ENCODE data around the gene DNAAF3.

The DNAAF3 gene

DNA sequence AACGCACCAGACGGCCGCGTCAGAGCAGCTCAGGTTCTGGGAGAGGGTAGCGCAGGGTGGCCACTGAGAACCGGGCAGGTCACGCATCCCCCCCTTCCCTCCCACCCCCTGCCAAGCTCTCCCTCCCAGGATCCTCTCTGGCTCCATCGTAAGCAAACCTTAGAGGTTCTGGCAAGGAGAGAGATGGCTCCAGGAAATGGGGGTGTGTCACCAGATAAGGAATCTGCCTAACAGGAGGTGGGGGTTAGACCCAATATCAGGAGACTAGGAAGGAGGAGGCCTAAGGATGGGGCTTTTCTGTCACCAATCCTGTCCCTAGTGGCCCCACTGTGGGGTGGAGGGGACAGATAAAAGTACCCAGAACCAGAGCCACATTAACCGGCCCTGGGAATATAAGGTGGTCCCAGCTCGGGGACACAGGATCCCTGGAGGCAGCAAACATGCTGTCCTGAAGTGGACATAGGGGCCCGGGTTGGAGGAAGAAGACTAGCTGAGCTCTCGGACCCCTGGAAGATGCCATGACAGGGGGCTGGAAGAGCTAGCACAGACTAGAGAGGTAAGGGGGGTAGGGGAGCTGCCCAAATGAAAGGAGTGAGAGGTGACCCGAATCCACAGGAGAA, 50.9 kb downstream of the DNAAF3 start:
- DNase-seq = no peak

DNA sequence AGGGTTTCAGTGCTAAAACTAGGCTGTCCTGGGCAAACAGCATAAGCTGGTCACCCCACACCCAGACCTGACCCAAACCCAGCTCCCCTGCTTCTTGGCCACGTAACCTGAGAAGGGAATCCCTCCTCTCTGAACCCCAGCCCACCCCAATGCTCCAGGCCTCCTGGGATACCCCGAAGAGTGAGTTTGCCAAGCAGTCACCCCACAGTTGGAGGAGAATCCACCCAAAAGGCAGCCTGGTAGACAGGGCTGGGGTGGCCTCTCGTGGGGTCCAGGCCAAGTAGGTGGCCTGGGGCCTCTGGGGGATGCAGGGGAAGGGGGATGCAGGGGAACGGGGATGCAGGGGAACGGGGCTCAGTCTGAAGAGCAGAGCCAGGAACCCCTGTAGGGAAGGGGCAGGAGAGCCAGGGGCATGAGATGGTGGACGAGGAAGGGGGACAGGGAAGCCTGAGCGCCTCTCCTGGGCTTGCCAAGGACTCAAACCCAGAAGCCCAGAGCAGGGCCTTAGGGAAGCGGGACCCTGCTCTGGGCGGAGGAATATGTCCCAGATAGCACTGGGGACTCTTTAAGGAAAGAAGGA, 51.8 kb downstream of the DNAAF3 start:
- DNase-seq = no peak

DNA sequence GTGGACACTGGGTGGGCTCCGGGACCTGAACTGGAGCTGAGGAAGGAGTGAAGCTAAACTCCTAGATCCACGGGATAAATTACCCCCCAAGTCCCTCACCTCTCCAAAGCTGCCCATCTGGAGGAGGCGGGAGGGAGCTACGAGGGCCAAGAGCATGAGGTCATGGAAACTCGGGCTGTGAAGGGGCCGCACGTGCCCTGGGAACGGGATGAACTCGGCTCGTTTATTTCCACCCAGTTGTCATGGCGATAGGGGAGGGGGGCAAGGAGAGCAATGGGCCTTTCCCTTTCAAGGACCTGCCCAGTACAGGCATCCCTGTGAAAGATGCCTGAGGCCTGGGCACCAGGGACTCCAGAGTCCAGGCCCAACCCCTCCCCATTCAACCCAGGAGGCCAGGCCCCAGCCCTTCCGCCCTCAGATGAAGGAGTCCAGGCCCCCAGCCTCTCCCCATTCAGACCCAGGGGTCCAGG, 52.8 kb downstream of the DNAAF3 start:
- DNase-seq = no peak

DNA sequence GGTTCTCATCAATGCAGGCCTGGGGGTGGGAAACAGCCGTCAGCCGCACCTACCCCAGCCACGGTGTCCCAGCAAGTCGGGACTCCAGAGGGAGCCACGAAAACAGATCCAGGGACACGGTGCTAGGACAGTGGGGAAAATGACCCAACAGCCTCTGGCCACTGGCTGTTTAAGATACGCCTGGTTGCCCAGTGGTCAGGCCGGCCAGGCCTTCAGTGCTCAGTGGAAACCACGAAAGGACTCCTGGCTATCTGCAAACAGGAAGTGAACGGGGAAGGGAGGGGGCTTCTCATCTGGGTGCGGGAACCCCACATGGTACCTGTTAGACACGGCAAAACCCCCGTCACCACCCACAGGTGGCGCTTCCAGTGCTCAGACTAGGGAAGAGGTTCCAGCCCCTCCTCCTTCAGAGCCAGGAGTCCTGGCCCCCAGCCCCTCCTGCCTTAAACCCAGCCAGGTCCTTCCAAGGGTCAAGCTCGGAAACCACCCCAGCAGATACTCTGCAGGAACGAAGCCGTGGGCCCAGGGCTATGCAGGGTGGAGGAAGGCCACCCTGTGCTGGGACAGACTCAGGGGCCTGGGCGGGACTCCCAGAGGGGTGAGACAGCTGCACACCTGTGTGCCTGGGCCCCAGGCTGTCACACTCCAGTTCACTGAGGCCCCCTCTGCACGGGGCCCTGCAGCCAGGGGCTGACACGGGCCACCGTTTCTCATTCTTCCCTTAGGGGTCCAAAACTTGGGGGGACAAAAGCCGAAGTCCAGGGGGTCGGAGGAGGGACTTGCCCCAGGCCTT, 53.4 kb downstream of the DNAAF3 start:
- no peak for DNase-seq

DNA sequence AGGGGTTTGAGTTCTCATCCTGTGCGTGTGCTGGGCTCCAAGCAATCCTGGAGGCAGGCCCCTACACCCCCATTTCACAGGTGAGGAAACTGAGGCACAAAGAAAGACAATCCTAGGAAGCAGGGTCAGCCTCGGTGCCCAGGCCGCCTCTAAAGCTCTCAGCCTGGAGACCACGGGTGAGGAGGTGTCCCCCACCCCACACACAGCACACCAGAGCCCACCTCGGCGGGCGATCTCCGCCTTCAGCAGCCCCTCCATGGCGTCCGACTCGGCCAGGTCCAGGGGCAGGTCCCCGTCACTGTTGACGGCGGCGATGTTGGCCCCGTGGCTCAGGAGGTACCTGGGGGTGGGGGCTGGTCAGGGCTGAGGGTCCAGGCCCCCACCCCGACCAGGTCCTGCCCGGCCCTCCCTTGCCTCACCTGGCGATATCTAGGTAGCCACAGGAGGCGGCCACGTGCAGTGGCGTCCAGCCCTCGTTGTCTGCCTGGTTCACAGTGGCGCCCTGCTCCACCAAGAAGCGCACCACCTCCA, 54.1 kb downstream of the DNAAF3 start:
- DNase-seq = no peak

DNA sequence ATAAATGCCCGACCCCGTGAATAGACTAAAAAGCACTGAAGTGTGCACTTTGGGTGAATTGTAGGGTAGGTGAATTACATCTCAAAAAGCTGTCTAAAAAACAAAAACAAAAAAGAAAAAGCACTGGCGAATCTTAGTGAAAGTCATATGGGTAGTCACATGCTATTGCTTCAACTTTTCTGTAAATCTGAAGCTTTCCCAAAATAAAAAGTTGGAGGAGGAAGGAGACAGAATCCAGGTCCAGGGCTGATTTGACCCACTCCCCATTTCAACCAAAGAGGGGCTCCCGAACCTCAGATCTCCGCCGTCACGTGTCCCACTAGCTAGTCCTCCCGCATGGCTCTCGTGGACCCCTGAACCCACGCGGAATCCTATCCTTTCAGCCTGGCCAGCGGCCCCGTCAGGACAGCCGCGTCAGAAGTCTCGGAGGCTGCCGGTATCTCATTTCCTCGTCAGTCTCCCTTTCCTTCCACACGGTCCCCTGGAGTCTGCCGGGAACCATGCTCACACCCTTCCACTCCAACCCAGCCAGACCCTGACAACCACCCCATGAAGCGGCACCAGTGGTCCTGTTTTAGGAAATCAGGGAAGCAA, 55.1 kb downstream of the DNAAF3 start:
- no peak for DNase-seq

DNA sequence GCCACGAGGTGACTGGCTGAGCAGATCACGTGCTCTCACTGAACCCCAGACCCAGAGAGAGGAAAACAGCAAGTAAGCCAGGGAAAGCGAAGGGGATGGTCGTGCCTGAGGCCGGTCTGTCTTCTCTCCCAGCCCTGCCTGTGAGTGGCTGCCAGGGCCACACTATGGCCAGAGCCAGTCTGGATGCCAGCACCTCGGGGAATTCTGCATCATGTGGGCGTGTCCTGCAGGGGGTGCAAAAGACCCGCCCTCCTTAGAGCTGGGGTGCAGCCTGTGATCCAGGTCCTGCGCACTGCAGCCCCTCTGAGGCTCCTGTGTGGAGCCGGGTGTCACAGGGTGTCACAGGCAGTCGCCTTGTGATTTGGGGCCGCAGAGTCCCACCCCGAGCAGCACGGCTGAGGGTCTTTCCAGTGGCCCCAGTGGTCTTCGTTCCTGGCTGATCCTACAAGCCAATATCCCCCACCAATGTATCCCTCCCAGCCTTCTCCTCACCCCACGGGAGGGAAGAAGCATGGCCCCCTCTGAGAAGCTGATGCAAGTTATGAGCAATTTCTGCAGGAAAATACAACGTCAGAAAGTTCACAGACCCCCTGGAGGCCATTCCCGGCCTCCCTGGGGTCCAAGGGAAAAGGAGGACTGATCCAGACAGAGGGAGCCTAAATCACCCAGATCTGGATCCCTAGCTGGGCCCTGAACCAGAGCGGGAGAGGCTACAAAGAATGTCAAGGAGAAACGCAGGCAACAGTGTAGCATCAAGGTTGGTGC, 56.7 kb downstream of the DNAAF3 start:
- DNase-seq = no peak
